ENCODE data around the gene DOK6.

The DOK6 gene

DNA sequence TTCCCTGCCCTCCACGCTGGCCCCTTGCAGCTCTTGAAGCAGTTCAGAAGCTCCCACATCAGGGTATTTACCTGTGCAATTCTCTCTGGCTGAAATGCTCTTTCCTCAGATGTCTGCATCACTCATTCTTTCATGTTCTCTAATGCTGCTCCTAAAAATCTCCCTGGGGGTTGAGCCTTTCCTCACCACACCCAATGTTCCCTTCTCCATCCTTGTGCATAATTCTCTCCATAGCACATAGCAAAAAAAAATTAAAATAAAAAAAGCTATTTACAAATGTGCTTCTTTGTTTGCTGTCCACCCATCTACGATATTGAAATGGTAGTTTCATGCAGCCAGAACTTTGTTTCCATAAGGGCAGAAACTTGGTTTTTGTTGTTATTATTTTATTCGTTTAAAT is 155.5 kb downstream of the DOK6 start:
- Mint-ChIP-seq H3K4me3 (no peak overlapping the region), H3K36me3 (ENCODE audit: low read depth) (peaks cover 5% of the 10 kb centered on the region), H3K4me1 (peaks cover 13% of the 10 kb centered on the region), H3K27me3 (ENCODE audit: low read depth) (no peaks in the 10 kb centered on the region), H3K27ac (no peak overlapping the region), H3K9me3 (peaks cover 10% of the 10 kb centered on the region)
- TF ChIP-seq, protein P1, sequence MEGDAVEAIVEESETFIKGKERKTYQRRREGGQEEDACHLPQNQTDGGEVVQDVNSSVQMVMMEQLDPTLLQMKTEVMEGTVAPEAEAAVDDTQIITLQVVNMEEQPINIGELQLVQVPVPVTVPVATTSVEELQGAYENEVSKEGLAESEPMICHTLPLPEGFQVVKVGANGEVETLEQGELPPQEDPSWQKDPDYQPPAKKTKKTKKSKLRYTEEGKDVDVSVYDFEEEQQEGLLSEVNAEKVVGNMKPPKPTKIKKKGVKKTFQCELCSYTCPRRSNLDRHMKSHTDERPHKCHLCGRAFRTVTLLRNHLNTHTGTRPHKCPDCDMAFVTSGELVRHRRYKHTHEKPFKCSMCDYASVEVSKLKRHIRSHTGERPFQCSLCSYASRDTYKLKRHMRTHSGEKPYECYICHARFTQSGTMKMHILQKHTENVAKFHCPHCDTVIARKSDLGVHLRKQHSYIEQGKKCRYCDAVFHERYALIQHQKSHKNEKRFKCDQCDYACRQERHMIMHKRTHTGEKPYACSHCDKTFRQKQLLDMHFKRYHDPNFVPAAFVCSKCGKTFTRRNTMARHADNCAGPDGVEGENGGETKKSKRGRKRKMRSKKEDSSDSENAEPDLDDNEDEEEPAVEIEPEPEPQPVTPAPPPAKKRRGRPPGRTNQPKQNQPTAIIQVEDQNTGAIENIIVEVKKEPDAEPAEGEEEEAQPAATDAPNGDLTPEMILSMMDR (IDR thresholded peaks at IDR 0.05; ENCODE audit: unreplicated experiment in 3 of 3), result no peak

DNA sequence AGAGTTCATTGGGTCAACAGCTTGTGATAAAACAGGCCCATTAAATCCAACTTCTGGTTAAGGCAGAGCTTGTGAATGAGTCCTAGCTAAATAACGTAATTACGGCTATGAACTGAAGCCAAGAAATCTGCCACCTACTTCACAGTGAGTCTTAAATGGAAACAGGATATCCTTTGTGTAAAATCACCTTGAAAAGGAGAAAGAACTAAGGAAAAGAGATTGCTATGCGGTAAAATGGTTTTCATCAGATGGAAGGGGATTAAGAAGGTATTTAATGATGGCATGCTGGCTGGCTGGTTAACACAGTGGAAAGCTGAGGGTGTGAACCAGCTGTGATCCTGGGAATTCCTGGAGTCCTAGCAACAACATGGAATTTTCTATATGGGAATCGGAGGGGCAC is 156.6 kb downstream of the DOK6 start:
- Mint-ChIP-seq H3K27ac (peak overlapping the region in 2 of 3 experiments; percentile 19 to 22), H3K4me3 (no peak overlapping the region), H3K36me3 (ENCODE audit: low read depth) (peaks cover 9% of the 10 kb centered on the region), H3K27me3 (ENCODE audit: low read depth) (no peaks in the 10 kb centered on the region), H3K9me3 (peaks cover 19% of the 10 kb centered on the region), H3K4me1 (peaks cover 13% of the 10 kb centered on the region)
- TF ChIP-seq, protein P1 (IDR thresholded peaks at IDR 0.05; ENCODE audit: unreplicated experiment in 3 of 3), result no peak

GRCh38 chr18:69558052-69558451 is 157.4 kb downstream of the DOK6 start:
- peaks cover 22% of the 10 kb centered on the region for H3K9me3 Mint-ChIP-seq
- H3K27ac Mint-ChIP-seq, result peak overlapping the region in 1 of 3 experiments; percentile 10
- H3K4me3 Mint-ChIP-seq, result no peak overlapping the region
- TF ChIP-seq, protein P1 (IDR thresholded peaks at IDR 0.05; ENCODE audit: unreplicated experiment in 3 of 3), result no peak
- no peaks in the 10 kb centered on the region for H3K27me3 Mint-ChIP-seq (ENCODE audit: low read depth)
- H3K36me3 Mint-ChIP-seq (ENCODE audit: low read depth), result peaks cover 9% of the 10 kb centered on the region
- peaks cover 13% of the 10 kb centered on the region for H3K4me1 Mint-ChIP-seq

DNA sequence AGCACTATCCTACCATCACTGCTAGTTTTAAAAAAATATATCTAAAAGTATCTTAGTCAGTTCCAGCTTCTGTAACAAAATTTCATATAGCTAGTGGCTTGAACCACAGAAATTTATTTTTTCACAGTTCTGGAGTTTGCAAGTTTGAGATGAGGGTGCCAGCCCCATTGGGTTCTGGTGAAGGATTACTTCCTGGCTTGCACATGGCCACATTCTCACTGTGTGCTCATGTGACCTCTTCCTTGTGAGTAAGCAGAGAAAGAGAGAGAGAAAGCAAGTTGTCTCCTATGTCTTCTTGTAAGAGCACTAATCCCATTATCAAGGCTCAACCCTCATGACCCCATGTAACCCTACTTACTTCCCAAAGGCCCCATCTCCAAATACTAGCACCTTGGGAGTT is 158.9 kb downstream of the DOK6 start:
- no peak overlapping the region for H3K27ac Mint-ChIP-seq
- peaks cover 13% of the 10 kb centered on the region for H3K4me1 Mint-ChIP-seq
- H3K36me3 Mint-ChIP-seq (ENCODE audit: low read depth), result peaks cover 9% of the 10 kb centered on the region
- no peaks in the 10 kb centered on the region for H3K27me3 Mint-ChIP-seq (ENCODE audit: low read depth)
- H3K9me3 Mint-ChIP-seq, result peaks cover 17% of the 10 kb centered on the region
- no peak overlapping the region for H3K4me3 Mint-ChIP-seq
- TF ChIP-seq, protein P1 (IDR thresholded peaks at IDR 0.05; ENCODE audit: unreplicated experiment in 3 of 3), result no peak

- H3K27me3 Mint-ChIP-seq (ENCODE audit: low read depth), result no peaks in the 10 kb centered on the region
- peaks cover 36% of the 10 kb centered on the region for H3K36me3 Mint-ChIP-seq (ENCODE audit: low read depth)
- no peaks in the 10 kb centered on the region for H3K4me1 Mint-ChIP-seq
- TF ChIP-seq, protein P1 (IDR thresholded peaks at IDR 0.05; ENCODE audit: unreplicated experiment in 3 of 3), result no peak
- H3K27ac Mint-ChIP-seq, result no peak overlapping the region
- no peak overlapping the region for H3K4me3 Mint-ChIP-seq
- peaks cover 34% of the 10 kb centered on the region for H3K9me3 Mint-ChIP-seq
These were observed 163.9 kb downstream of the DOK6 start for GRCh38 chr18:69564602-69565001.

GRCh38 chr18:69567813-69568488 is 167.3 kb downstream of the DOK6 start:
- Mint-ChIP-seq H3K4me1 (no peaks in the 10 kb centered on the region), H3K4me3 (no peak overlapping the region), H3K9me3 (peaks cover 30% of the 10 kb centered on the region), H3K36me3 (ENCODE audit: low read depth) (peaks cover 50% of the 10 kb centered on the region), H3K27me3 (ENCODE audit: low read depth) (no peaks in the 10 kb centered on the region), H3K27ac (no peak overlapping the region)
- TF ChIP-seq, protein P1 (IDR thresholded peaks at IDR 0.05; ENCODE audit: unreplicated experiment in 3 of 3), result no peak
